Uterus (tissue), 2 donors: Measurements from ENCODE around the gene TBC1D9.

ENCODE experiments used
- CTCF ChIP-seq, 4 experiments: fragments of 200-600 bp in 2 of 4; fragments of 450-650 bp in 2 of 4; sonication (generic) in 2 of 4; IDR thresholded peaks; one replicate each; pipeline ENCODE4 v1.5.1; 2016 to 2019; ENCODE audit warnings: antibody characterized with exemption in 4 of 4, mild to moderate bottlenecking in 2 of 4, moderate library complexity in 1 of 4
- POLR2A ChIP-seq, 2 donors: fragments of 450-650 bp; IDR thresholded peaks; one replicate each; pipeline ENCODE4 v1.6.1; 2016; ENCODE audit warnings: antibody characterized with exemption in 2 of 2, mild to moderate bottlenecking in 1 of 2, moderate library complexity in 1 of 2

GRCh38 chr4:140681201-140681600, 75.0 kb downstream of the TBC1D9 start:
- TF ChIP-seq CTCF (IDR thresholded peaks at IDR 0.05) (no peak), POLR2A (IDR thresholded peaks at IDR 0.05) (no peak)
